WTC11 (cell line): ENCODE measurements around the gene CHST13. TPM values are rescaled to one million over a fixed set of nuclear protein-coding genes. Genes with fewer than 3 reads are reported as not detected.

Experiments used
- ATAC-seq: fragments of 200-7000 bp; cut with Tn5 transposase; 2 replicates; pipeline ENCODE4 v1.10.0; 2021; ENCODE audit warnings: mild to moderate bottlenecking, moderate library complexity
- CTCF ChIA-PET: fragments of 300-600 bp; sonication (Branson Sonifier 250); formaldehyde crosslinking; loops from one replicate; lab custom pipeline; 2021; ENCODE audit warnings: antibody characterized with exemption; lab: Charles Lee
- POLR2A ChIA-PET: fragments of 350-600 bp; sonication (Branson Sonifier 250); formaldehyde crosslinking; loops from one replicate; lab custom pipeline; 2021; ENCODE audit warnings: antibody characterized with exemption; lab: Charles Lee
- DNase-seq: peaks from one replicate; pipeline ENCODE4 v3.0.0; 2021; ENCODE audit warnings: low spot score
- H3K27ac Mint-ChIP-seq: 2 replicates; pipeline ENCODE4 v1.8.0; 2021; ENCODE audit warnings: mixed read lengths
- H3K27me3 Mint-ChIP-seq: 2 replicates; pipeline ENCODE4 v1.8.0; 2021; ENCODE audit warnings: low read depth, mild to moderate bottlenecking, moderate library complexity, mixed read lengths
- H3K36me3 Mint-ChIP-seq: 2 replicates; pipeline ENCODE4 v1.8.0; 2021; ENCODE audit warnings: mixed read lengths
- H3K4me1 Mint-ChIP-seq: 2 replicates; pipeline ENCODE4 v1.8.0; 2022; ENCODE audit warnings: mixed read lengths
- H3K4me3 Mint-ChIP-seq: 2 replicates; pipeline ENCODE4 v1.8.0; 2021; ENCODE audit warnings: mild to moderate bottlenecking, moderate library complexity, mixed read lengths
- H3K9me3 Mint-ChIP-seq: 2 replicates; pipeline ENCODE4 v1.8.0; 2021; ENCODE audit warnings: mixed read lengths
- ARID4B ChIP-seq: sonication (generic); formaldehyde crosslinking; IDR thresholded peaks from 2 replicates; pipeline ENCODE4 v1.8.0; 2023; ENCODE audit warnings: missing genetic modification reagents, mild to moderate bottlenecking, borderline replicate concordance
- ATF2 ChIP-seq: sonication (generic); formaldehyde crosslinking; IDR thresholded peaks from 2 replicates; pipeline ENCODE4 v1.8.1; 2022; ENCODE audit warnings: low read depth, missing genetic modification reagents, borderline replicate concordance
- CDX4 ChIP-seq: fragments of 250-450 bp; sonication (Bioruptor Pico); IDR thresholded peaks from 2 replicates; pipeline ENCODE4 v1.9.0; 2021; ENCODE audit warnings: moderate library complexity, mild to moderate bottlenecking, inconsistent platforms, borderline replicate concordance
- CTCF ChIP-seq: fragments of 200-600 bp; IDR thresholded peaks from 2 replicates; pipeline ENCODE4 v1.8.0; 2022; ENCODE audit warnings: antibody characterized with exemption
- E2F4 ChIP-seq: sonication (generic); formaldehyde crosslinking; IDR thresholded peaks from 2 replicates; pipeline ENCODE4 v1.8.1; 2022; ENCODE audit warnings: low read depth, mild to moderate bottlenecking, moderate library complexity, missing genetic modification reagents, borderline replicate concordance
- ERG ChIP-seq: fragments of 250-450 bp; sonication (Bioruptor Pico); IDR thresholded peaks from 2 replicates; pipeline ENCODE4 v1.8.0; 2021; ENCODE audit warnings: mild to moderate bottlenecking
- FOXP1 ChIP-seq: sonication (generic); formaldehyde crosslinking; IDR thresholded peaks from 2 replicates; pipeline ENCODE4 v1.8.0; 2022; ENCODE audit warnings: missing genetic modification reagents, mild to moderate bottlenecking, moderate library complexity, borderline replicate concordance
- GRHL2 ChIP-seq: fragments of 250-450 bp; sonication (Bioruptor Pico); IDR thresholded peaks from 2 replicates; pipeline ENCODE4 v1.8.0; 2022; ENCODE audit warnings: mild to moderate bottlenecking, moderate library complexity; ENCODE audit not compliant: insufficient replicate concordance, severe bottlenecking
- KAT7 ChIP-seq: sonication (generic); formaldehyde crosslinking; IDR thresholded peaks from 2 replicates; pipeline ENCODE4 v1.8.1; 2023; ENCODE audit warnings: missing genetic modification reagents, mild to moderate bottlenecking, borderline replicate concordance
- NFATC4 ChIP-seq: fragments of 250-450 bp; sonication (Bioruptor Pico); IDR thresholded peaks from 2 replicates; pipeline ENCODE4 v1.9.0; 2021; ENCODE audit warnings: mild to moderate bottlenecking
- NR1H2 ChIP-seq: sonication (generic); formaldehyde crosslinking; IDR thresholded peaks from 2 replicates; pipeline ENCODE4 v1.9.0; 2021; ENCODE audit warnings: mild to moderate bottlenecking, moderate library complexity, missing genetic modification reagents
- OVOL2 ChIP-seq: fragments of 250-450 bp; sonication (Bioruptor Pico); IDR thresholded peaks from 2 replicates; pipeline ENCODE4 v1.9.0; 2021; ENCODE audit warnings: mild to moderate bottlenecking, borderline replicate concordance
- STAT6 ChIP-seq: sonication (generic); formaldehyde crosslinking; conservative IDR thresholded peaks from 2 replicates; pipeline ENCODE4 v1.8.1; 2023; ENCODE audit warnings: mild to moderate bottlenecking, low read depth, missing genetic modification reagents, moderate library complexity
- TCF7 ChIP-seq: sonication (generic); formaldehyde crosslinking; IDR thresholded peaks from 2 replicates; pipeline ENCODE4 v1.8.0; 2022; ENCODE audit warnings: mild to moderate bottlenecking, low read depth, missing genetic modification reagents, moderate library complexity
- ZNF423 ChIP-seq: fragments of 250-450 bp; sonication (Bioruptor Pico); IDR thresholded peaks from 2 replicates; pipeline ENCODE4 v2.1.2; 2022; ENCODE audit warnings: mild to moderate bottlenecking, moderate library complexity
- total RNA-seq: library from RNA; stranded (reverse); gene quantifications from 3 replicates; pipeline ENCODE4 v1.2.3, GENCODE V29; 2021

CHST13 gene
- total RNA-seq, 1 experiment from 2014 or later = 4.1 TPM

- Mint-ChIP-seq H3K4me1 (peaks cover 29% of the 10 kb centered on the region), H3K27me3 (no peaks in the 10 kb centered on the region; the same call in 1 of the 2 replicates), H3K36me3 (no peaks in the 10 kb centered on the region), H3K9me3 (no peaks in the 10 kb centered on the region), H3K27ac (no peak overlapping the region), H3K4me3 (no peak overlapping the region)
- TF ChIP-seq NFATC4 (no peak), KAT7 (no peak), NR1H2 (CRISPR knock-in tag) (no peak), ATF2 (CRISPR knock-in tag) (no peak), OVOL2 (CRISPR knock-in tag) (no peak), GRHL2 (CRISPR knock-in tag) (no peak), CTCF (no peak), ARID4B (CRISPR knock-in tag) (no peak), STAT6 (no peak), TCF7 (CRISPR knock-in tag) (no peak), CDX4 (CRISPR knock-in tag) (no peak), ERG (CRISPR knock-in tag) (no peak), E2F4 (CRISPR knock-in tag) (no peak), ZNF423 (CRISPR knock-in tag) (no peak), FOXP1 (no peak)
- peak; percentile 6 for DNase-seq
- ATAC-seq = no peak
- ChIA-PET CTCF (no interaction called here), POLR2A (no interaction called here)
Observed at GRCh38 chr3:126544596-126545281, 20.8 kb downstream of the CHST13 start.
